Caco-2 (cell line): ENCODE data around the gene B3GLCT. TPM values are rescaled to one million over a fixed set of nuclear protein-coding genes. Genes with fewer than 3 reads are reported as not detected.

Experiments
- BruUV-seq: library from RNA; stranded (reverse); fragments of 400-500 nt; replicated peaks from 2 replicates; lab custom pipeline; 2021; lab: Mats Ljungman, UMichigan
- CTCF ChIA-PET: fragments of 300-600 bp; sonication (Branson Sonifier 250); formaldehyde crosslinking; loops from one replicate; lab custom pipeline; 2022; ENCODE audit warnings: antibody characterized with exemption; lab: Charles Lee
- POLR2A ChIA-PET: fragments of 300-600 bp; sonication (Branson Sonifier 250); formaldehyde crosslinking; loops from one replicate; lab custom pipeline; 2022; ENCODE audit warnings: antibody characterized with exemption; lab: Charles Lee
- DNase-seq, 2 experiments: peaks; one replicate each; pipeline versions ENCODE4 v3.0.0 to v3.0.0-alpha.2; 2020 to 2022
- H3K27me3 ChIP-seq: replicated peaks from 2 replicates; pipeline ENCODE4 v1.6.0; 2011; ENCODE audit warnings: low read length; ENCODE audit not compliant: control insufficient read depth, insufficient read depth
- H3K36me3 ChIP-seq: 2 replicates; pipeline ENCODE4 v1.5.1; 2011; ENCODE audit warnings: low read length; ENCODE audit not compliant: control insufficient read depth, insufficient read depth
- H3K4me1 ChIP-seq: fragments of 250-450 bp; sonication (Bioruptor Pico); 2 replicates; pipeline ENCODE4 v1.5.1; 2020; ENCODE audit warnings: mild to moderate bottlenecking
- H3K4me3 ChIP-seq: 2 replicates; pipeline ENCODE4 v1.5.1; 2011; ENCODE audit warnings: low read depth, mild to moderate bottlenecking, control low read depth, low read length
- H3K9me3 ChIP-seq: fragments of 250-450 bp; sonication (Bioruptor Pico); 2 replicates; pipeline ENCODE4 v1.5.1; 2020; ENCODE audit warnings: mild to moderate bottlenecking, moderate library complexity
- H3K27ac Mint-ChIP-seq: one replicate; pipeline ENCODE4 v1.8.0; 2022; ENCODE audit warnings: mixed read lengths; ENCODE audit not compliant: unreplicated experiment
- H3K27me3 Mint-ChIP-seq: one replicate; pipeline ENCODE4 v1.8.0; 2022; ENCODE audit warnings: mixed read lengths; ENCODE audit not compliant: insufficient read depth, unreplicated experiment
- H3K36me3 Mint-ChIP-seq: one replicate; pipeline ENCODE4 v1.8.0; 2022; ENCODE audit warnings: mild to moderate bottlenecking, mixed read lengths; ENCODE audit not compliant: insufficient read depth, unreplicated experiment
- H3K4me1 Mint-ChIP-seq: one replicate; pipeline ENCODE4 v1.8.0; 2022; ENCODE audit warnings: low read depth, mixed read lengths; ENCODE audit not compliant: unreplicated experiment
- H3K4me3 Mint-ChIP-seq: one replicate; pipeline ENCODE4 v1.8.0; 2022; ENCODE audit warnings: mild to moderate bottlenecking, moderate library complexity, mixed read lengths; ENCODE audit not compliant: unreplicated experiment
- H3K9me3 Mint-ChIP-seq: one replicate; pipeline ENCODE4 v1.8.0; 2022; ENCODE audit warnings: mixed read lengths; ENCODE audit not compliant: unreplicated experiment
- intact Hi-C: fragments of 100-400 bp; cut with micrococcal nuclease; formaldehyde crosslinking; loops from one replicate; pipeline ENCODE4 v1.10.0; 2022; ENCODE audit not compliant: unreplicated experiment
- total RNA-seq: library from RNA; stranded (reverse); gene quantifications from 2 replicates; pipeline ENCODE4 v1.2.3, GENCODE V29; 2022
- TF ChIP-seq, protein P1 (sequence below), 2 experiments: fragments of 200-600 bp in 1 of 2; IDR thresholded peaks; 1 replicate in 1 of 2; 2 replicates in 1 of 2; pipeline versions ENCODE4 v1.5.1 to v1.8.0; 2011 to 2022; ENCODE audit warnings: antibody characterized with exemption in 1 of 2, control low read depth in 1 of 2, inconsistent platforms in 1 of 2, low read depth in 1 of 2, low read length in 1 of 2, mild to moderate bottlenecking in 1 of 2, moderate library complexity in 1 of 2; ENCODE audit not compliant: insufficient read depth in 1 of 2, severe bottlenecking in 1 of 2, unreplicated experiment in 1 of 2

B3GLCT gene
- total RNA-seq, 1 experiment from 2014 or later = 4.5 TPM

DNA sequence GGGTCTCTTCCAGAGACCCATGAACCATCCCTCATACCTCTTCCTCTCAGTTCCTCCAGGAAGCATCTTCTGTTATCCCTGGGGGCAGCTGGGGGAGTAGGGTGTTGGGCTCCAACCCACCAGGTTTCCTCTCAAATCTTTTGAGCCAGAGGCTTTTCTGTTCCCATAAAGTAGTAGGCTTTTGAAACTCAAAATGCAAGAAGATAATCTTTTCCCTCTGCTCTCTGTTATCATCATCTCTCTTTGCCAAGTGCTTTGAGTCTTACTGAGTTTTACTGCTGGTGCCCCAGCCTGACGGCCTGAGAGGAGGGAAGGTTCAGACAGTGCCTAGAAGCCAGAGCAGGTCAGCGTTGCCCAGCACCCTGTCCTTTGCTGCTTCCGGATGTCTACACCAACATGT lies 157.2 kb downstream of the B3GLCT start:
- Mint-ChIP-seq H3K4me1 (no peaks in the 10 kb centered on the region), H3K27ac (no peak overlapping the region), H3K36me3 (no peaks in the 10 kb centered on the region), H3K4me3 (no peak overlapping the region), H3K9me3 (peaks cover 30% of the 10 kb centered on the region), H3K27me3 (peaks cover 6% of the 10 kb centered on the region)
- Histone ChIP-seq H3K9me3 (peaks cover 26% of the 10 kb centered on the region), H3K4me3 (no peak overlapping the region), H3K27me3 (no peaks in the 10 kb centered on the region), H3K4me1 (no peaks in the 10 kb centered on the region), H3K36me3 (no peaks in the 10 kb centered on the region)
- no peak for DNase-seq
- TF ChIP-seq, protein P1, sequence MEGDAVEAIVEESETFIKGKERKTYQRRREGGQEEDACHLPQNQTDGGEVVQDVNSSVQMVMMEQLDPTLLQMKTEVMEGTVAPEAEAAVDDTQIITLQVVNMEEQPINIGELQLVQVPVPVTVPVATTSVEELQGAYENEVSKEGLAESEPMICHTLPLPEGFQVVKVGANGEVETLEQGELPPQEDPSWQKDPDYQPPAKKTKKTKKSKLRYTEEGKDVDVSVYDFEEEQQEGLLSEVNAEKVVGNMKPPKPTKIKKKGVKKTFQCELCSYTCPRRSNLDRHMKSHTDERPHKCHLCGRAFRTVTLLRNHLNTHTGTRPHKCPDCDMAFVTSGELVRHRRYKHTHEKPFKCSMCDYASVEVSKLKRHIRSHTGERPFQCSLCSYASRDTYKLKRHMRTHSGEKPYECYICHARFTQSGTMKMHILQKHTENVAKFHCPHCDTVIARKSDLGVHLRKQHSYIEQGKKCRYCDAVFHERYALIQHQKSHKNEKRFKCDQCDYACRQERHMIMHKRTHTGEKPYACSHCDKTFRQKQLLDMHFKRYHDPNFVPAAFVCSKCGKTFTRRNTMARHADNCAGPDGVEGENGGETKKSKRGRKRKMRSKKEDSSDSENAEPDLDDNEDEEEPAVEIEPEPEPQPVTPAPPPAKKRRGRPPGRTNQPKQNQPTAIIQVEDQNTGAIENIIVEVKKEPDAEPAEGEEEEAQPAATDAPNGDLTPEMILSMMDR (IDR thresholded peaks at IDR 0.05; ENCODE audit: insufficient read depth in 1 of 2, low read depth in 1 of 2, low read length in 1 of 2, severe bottlenecking in 1 of 2, unreplicated experiment in 1 of 2) = no peak
- intact Hi-C loops = no loop called here
- ChIA-PET POLR2A (no interaction called here), CTCF (no interaction called here)
- no TSS peak for BruUV-seq

DNA sequence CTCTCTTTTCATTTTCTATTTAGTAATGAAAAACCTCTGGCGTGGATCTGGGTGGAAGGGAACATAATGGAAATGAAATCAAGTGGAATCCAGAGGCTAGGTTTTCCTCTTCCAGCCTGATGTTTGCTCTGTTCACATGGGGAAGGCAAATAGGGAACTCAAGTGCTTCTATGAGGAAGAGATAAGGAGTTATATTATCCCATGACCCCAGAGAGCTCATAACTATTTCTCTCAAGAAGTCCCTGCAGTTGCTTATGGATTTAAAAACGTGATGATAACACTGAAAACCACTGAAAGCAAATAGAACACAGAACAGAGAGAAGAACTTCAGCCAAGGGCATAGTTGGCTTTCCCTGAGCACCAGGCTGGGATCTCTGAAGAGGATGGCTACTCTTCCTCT lies 157.8 kb downstream of the B3GLCT start:
- ChIA-PET POLR2A (no interaction called here), CTCF (no interaction called here)
- Histone ChIP-seq H3K27me3 (no peaks in the 10 kb centered on the region), H3K9me3 (peaks cover 26% of the 10 kb centered on the region), H3K4me3 (no peak overlapping the region), H3K4me1 (no peaks in the 10 kb centered on the region), H3K36me3 (no peaks in the 10 kb centered on the region)
- no TSS peak for BruUV-seq
- Mint-ChIP-seq H3K4me1 (no peaks in the 10 kb centered on the region), H3K36me3 (no peaks in the 10 kb centered on the region), H3K9me3 (peaks cover 30% of the 10 kb centered on the region), H3K4me3 (no peak overlapping the region), H3K27me3 (peaks cover 6% of the 10 kb centered on the region), H3K27ac (no peak overlapping the region)
- DNase-seq = no peak
- TF ChIP-seq, protein P1 (IDR thresholded peaks at IDR 0.05; ENCODE audit: insufficient read depth in 1 of 2, low read depth in 1 of 2, low read length in 1 of 2, severe bottlenecking in 1 of 2, unreplicated experiment in 1 of 2) = no peak
- intact Hi-C loops = no loop called here

DNA sequence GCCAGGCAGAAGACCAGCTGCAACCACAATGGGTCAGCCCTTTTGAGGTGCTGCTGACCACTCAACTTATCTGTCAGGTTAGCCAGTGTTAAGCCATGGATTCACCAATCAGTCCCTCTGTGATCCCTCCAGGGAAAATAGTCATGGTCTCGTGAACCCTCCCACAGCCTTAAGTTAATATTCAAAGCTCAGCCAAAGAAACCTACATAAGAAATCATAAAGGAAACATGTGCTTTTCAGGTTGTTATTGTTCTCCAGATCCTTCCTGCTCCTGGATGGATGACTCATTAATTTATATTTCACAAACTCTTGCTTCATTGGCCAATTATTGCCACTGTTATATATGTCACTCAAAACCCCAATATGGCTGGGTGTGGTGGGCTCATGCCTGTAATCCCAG lies 161.9 kb downstream of the B3GLCT start:
- POLR2A ChIA-PET = no interaction called here
- CTCF ChIA-PET = no interaction called here

More for the DNA sequence above, 161.9 kb downstream of the B3GLCT start:
- H3K36me3 Mint-ChIP-seq = no peaks in the 10 kb centered on the region
- peaks cover 9% of the 10 kb centered on the region for H3K9me3 Mint-ChIP-seq
- intact Hi-C loops = no loop called here
- no peak overlapping the region for H3K4me3 Mint-ChIP-seq
- no peak for DNase-seq
- no TSS peak for BruUV-seq
- Histone ChIP-seq H3K4me3 (no peak overlapping the region), H3K36me3 (no peaks in the 10 kb centered on the region), H3K4me1 (no peaks in the 10 kb centered on the region), H3K9me3 (peaks cover 16% of the 10 kb centered on the region), H3K27me3 (no peaks in the 10 kb centered on the region)
- H3K4me1 Mint-ChIP-seq = no peaks in the 10 kb centered on the region
- H3K27ac Mint-ChIP-seq = no peak overlapping the region
- H3K27me3 Mint-ChIP-seq = peaks cover 2% of the 10 kb centered on the region
- TF ChIP-seq, protein P1 (IDR thresholded peaks at IDR 0.05; ENCODE audit: insufficient read depth in 1 of 2, low read depth in 1 of 2, low read length in 1 of 2, severe bottlenecking in 1 of 2, unreplicated experiment in 1 of 2) = no peak
